Mucosa of descending colon (tissue), 3 donors: Measurements from ENCODE around the gene SRCAP. TPM values are rescaled to one million over a fixed set of nuclear protein-coding genes. Genes with fewer than 3 reads are reported as not detected.

ENCODE experiments used
- ATAC-seq: fragments of 200-7000 bp; cut with Tn5 transposase; one replicate; pipeline ENCODE4 v1.9.1; 2020; ENCODE audit warnings: mild to moderate bottlenecking, moderate library complexity
- DNase-seq, 3 donors: peaks; one replicate each; pipeline ENCODE4 v3.0.0-alpha.2; 2020
- H3K36me3 ChIP-seq: fragments of 200-600 bp; one replicate; pipeline ENCODE4 v1.8.0; 2021; ENCODE audit warnings: low read depth, mild to moderate bottlenecking
- H3K4me1 ChIP-seq: fragments of 200-600 bp; one replicate; pipeline ENCODE4 v1.8.0; 2021; ENCODE audit warnings: low read depth, mild to moderate bottlenecking
- H3K4me3 ChIP-seq: fragments of 200-600 bp; one replicate; pipeline ENCODE4 v1.8.0; 2021; ENCODE audit warnings: mild to moderate bottlenecking
- H3K9me3 ChIP-seq: fragments of 200-600 bp; one replicate; pipeline ENCODE4 v1.8.0; 2021; ENCODE audit warnings: mild to moderate bottlenecking
- CTCF ChIP-seq: fragments of 200-600 bp; IDR thresholded peaks from one replicate; pipeline ENCODE4 v1.8.0; 2022; ENCODE audit warnings: antibody characterized with exemption, mild to moderate bottlenecking
- intact Hi-C, 2 donors: fragments of 100-400 bp; cut with DNase I in 1 of 2; cut with micrococcal nuclease in 1 of 2; formaldehyde crosslinking; loops; one replicate each; pipeline versions ENCODE4 v1.11.0 to v1.11.1; 2022; cut with DNase I, micrococcal nuclease
- total RNA-seq, 3 donors: library from RNA; stranded (reverse); fragmentation: NEBNext Ultra II Directional in 2 of 3; extraction: Animal tissue kit (Norgen Biotek cat#: 25700) in 2 of 3; gene quantifications; one replicate each; pipeline versions ENCODE4 v1.2.1 to v1.2.4, GENCODE V29; 2021 to 2023
- donor health status: DM: no; HTN: no; CAD: no; lungs with moderate emphysema.
- donor health status: DM: no; HTN: no; CAD: no.
- donor health status: DM: no; HTN: yes; CAD: no.

Gene SRCAP
- total RNA-seq, 3 donors from 2014 or later: 64.8 to 88.9 (median 65.4) TPM

GRCh38 chr16:30775131-30775391 lies 76.1 kb downstream of the SRCAP start:
- H3K4me1 ChIP-seq: peaks cover 29% of the 10 kb centered on the region
- ATAC-seq: no peak
- intact Hi-C loops: no loop called here
- H3K4me3 ChIP-seq: peak overlapping the region; percentile 50
- TF ChIP-seq CTCF: no peak
- H3K36me3 ChIP-seq: peaks cover 4% of the 10 kb centered on the region
- DNase-seq: no peak
- H3K9me3 ChIP-seq: no peaks in the 10 kb centered on the region

DNA sequence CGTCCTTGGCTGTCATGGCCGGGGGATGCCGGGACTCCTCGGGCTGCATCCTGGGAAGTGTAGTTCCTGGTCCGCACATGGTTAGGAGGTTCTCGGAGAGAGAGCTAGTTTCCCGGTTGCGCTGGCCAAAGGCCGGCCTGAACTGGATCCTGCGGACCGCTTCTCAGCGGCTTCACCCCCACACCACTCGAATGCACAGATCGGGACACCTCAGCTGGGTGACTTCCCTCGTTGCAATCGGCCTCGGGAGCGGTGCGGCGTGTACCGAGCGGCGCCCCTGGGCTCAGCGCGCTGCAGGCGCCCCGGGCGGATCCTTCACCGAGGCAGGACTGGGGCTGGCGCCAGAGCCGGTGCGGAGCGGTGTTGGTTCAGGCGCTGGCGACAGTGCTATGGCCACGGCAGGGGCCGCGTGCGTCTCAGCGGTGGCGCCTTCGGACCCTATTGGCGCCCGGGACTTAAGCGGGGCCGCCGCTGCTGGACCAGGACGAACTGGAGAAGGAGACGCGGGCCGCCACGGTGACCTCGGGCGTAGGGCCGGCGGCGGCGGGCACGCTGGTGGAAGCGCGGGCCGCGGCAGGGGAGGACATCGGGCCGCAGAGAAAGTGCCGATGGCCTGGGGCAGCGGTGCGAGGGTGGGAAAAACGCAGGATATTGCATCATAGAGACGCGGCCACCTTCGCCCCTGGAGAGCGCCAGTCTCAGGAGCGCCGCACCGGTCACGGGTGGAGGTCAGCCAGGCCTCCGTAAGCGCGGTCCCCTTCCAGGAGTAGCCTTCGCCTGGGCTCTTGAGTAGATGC lies 76.6 kb downstream of the SRCAP start:
- Histone ChIP-seq H3K4me3 (peak overlapping the region; percentile 50), H3K36me3 (peaks cover 4% of the 10 kb centered on the region), H3K4me1 (peaks cover 29% of the 10 kb centered on the region), H3K9me3 (no peaks in the 10 kb centered on the region)
- ATAC-seq (peak; percentile 86), DNase-seq (peak; percentile 87 to 88 (median 88))
- intact Hi-C loops: no loop called here
- TF ChIP-seq CTCF: no peak

DNA sequence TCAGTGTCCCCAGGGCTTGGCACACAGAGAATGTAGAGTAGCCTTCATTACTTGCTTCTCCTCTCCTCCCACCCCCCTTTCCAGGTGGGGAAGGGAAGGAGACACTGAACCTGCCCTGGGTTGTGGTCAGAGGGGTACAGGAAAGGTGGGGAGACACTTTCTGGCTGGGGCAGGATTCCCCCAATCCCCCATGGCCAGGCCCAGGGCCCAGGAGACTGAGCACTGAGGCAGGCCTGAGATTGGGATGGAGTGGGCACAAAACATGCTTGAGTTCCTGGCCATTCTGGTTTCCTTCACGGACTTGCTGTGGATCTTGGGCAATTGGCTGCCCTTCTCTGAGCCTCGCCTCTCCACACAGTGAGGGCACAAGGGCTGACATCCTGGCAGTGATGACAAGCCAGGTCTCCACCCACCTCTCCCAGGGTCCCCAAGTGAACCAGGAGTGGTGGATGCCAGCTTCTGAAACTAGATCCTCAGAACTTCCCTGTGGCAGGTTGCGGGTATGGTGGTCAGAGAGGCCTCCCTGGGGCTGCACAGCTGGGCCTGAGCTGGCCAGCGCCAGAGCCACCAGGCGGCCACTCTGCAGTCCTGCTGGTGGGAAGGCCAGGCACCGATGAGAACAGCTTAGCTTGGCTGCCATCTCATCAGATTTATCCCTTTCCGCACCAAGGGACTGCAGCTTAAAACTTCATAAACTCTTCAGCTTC lies 78.8 kb downstream of the SRCAP start:
- intact Hi-C loops: no loop called here
- no peaks in the 10 kb centered on the region for H3K9me3 ChIP-seq
- no peaks in the 10 kb centered on the region for H3K36me3 ChIP-seq
- H3K4me3 ChIP-seq: no peak overlapping the region
- peaks cover 29% of the 10 kb centered on the region for H3K4me1 ChIP-seq
- DNase-seq (no peak), ATAC-seq (no peak)
- no peak for TF ChIP-seq CTCF

DNA sequence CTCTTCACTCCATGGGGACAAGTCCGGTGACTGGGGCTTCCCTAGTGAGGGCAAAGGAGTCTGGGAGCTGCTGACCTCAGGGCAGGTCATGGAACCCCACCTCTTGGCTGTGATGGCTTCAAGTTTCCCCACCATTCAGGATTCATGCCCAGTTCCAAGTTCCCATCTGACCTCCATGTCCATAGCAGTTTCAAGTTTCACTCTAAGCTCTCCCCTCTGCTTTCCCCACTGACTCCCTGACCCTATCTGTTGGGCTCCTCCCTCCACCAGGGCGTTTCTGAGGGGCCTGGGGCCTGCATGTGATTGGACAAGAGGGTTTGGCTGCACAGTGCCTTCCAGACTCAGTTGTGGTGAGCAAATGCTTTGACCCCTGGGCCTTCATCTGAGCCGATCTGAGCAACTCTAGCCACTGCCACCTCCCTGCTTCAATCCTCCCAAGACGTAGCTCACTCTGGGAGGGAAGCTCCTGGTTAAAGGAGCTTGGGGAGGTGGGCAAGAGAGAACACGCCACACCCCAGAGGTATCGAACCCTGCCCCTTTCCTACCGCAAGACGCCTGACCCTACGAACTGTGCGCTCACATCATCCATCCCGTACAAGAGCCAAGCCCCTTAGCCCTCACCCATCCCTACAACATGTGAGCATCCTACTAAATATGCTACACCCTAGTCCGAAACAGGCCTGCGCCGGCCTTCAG lies 79.7 kb downstream of the SRCAP start:
- intact Hi-C loops: no loop called here
- DNase-seq: no peak

DNA sequence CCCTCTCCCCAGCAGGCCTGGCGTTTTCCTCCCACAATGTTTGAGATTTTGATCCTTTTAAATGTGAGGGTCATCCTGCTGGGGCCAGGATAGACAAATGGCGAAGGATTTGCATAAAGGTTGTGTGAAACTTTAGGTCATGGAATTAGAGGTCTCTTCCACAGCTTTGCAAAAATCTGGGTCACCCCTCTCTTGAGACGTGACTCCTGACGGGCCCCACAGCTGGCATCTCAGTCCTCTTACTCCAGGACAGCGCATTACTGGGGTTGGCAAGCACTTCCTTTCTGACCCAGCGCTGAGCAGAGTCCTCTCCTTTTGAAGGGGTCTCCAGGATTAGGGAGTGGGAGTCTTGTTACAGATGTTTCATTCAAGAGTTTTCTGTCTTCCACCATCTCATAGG lies 80.6 kb downstream of the SRCAP start:
- no peak for TF ChIP-seq CTCF
- ATAC-seq (no peak), DNase-seq (no peak)
- H3K9me3 ChIP-seq: no peaks in the 10 kb centered on the region
- H3K4me1 ChIP-seq: peaks cover 27% of the 10 kb centered on the region
- H3K36me3 ChIP-seq: no peaks in the 10 kb centered on the region
- intact Hi-C loops: no loop called here
- H3K4me3 ChIP-seq: no peak overlapping the region

More for the DNA sequence above, 79.7 kb downstream of the SRCAP start:
- Histone ChIP-seq H3K4me1 (peaks cover 29% of the 10 kb centered on the region), H3K4me3 (no peak overlapping the region), H3K9me3 (no peaks in the 10 kb centered on the region), H3K36me3 (no peaks in the 10 kb centered on the region)
- no peak for ATAC-seq
- no peak for TF ChIP-seq CTCF
